ENCODE data around the gene EXOC6B. TPM values are rescaled to one million over a fixed set of nuclear protein-coding genes. Genes with fewer than 3 reads are reported as not detected.
"Not testable (repeated sequence)": the region's sequence is repeated elsewhere in the genome, so short reads cannot be mapped to it uniquely, and the experiment has no call there.

Gene EXOC6B
- total RNA-seq, 1 donor from 2014 or later: 16.9 TPM

DNA sequence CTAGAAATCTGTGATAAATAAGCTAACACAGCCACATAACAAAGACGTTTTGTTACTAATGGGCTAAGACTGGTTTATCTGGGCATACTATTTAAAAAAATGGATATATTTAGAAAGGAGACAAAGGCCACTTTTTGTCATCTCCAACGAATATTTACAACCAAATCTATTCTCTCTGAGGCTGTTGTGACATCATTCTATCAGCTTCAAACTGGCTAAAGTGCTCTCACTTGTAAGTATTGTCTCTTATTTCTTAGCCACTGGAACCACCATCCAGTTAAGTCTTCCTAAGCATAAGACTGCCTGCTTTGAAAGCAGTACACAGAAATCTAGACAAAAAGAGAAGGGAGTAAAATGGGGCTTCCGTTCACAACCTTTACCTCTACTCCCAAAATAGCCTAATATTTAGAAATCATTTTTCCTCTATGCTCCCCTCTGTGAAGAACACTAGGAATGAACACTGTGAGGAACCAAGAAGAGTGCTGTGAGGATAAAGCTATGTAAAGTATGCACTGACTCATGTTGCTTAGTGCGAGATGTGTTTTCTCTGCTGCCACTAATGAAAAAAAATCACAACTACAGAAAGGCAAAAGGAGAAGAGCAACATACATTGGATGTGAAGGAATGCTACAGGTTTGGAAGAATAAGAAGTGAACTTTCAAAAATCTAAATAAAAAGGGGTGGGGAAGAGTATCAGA is 264.1 kb downstream of the EXOC6B start:
- intact Hi-C loops (cut with micrococcal nuclease): no loop called here

- intact Hi-C loops (cut with micrococcal nuclease): no loop called here
These were observed 269.9 kb downstream of the EXOC6B start for GRCh38 chr2:72555943-72556342.

GRCh38 chr2:72555363-72555762 is 270.5 kb downstream of the EXOC6B start:
- intact Hi-C loops (cut with micrococcal nuclease): not testable (repeated sequence)

DNA sequence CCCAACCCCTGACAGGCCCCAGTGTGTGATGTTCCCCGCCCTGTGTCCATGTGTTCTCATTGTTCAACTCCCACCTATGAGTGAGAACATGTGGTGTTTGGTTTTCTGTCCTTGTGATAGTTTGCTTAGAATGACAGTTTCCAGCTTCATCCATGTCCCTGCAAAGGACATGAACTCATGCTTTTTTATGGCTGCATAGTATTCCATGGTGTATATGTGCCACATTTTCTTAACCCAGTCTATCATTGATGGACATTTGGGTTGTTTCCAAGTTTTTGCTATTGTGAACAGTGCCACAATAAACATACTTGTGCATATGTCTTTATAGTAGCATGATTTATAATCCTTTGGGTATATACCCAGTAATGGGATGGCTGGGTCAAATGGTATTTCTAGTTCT is 270.9 kb downstream of the EXOC6B start:
- intact Hi-C loops (cut with micrococcal nuclease): not testable (repeated sequence)

- intact Hi-C loops (cut with micrococcal nuclease): no loop called here
These were observed 271.5 kb downstream of the EXOC6B start for GRCh38 chr2:72554381-72554780.

DNA sequence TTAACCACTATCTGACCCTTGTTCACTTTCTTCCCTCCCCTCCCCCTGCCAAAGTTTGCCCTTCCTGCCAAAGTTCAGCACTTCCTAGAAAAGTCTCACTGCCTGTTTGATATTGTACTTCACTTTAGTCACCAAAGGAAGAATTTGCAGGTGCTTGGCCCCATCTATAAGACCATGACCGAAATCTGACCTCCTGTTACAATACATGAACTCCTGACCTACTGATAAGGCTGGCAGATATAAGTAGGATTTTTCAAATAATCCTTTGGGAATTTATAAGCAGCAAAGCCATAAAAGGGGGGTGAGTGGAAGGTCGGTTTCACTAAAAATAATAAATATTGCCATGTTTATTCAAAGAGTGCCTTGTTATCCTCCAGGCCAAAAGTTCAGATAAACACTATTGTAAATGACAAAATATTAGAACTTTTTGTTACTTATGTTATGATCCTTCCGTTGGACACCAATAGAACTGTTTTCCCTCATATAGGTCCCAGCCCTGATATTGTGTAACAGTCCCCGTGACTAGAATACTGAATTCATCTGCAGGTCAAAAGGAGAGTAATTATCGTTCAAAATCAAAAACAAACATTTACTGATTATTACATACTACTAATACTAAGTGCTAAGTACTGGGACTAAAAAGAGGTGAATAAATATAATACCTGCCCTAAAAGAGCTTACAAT is 277.6 kb downstream of the EXOC6B start:
- intact Hi-C loops (cut with micrococcal nuclease): no loop called here

- intact Hi-C loops (cut with micrococcal nuclease): no loop called here
These were observed 280.0 kb downstream of the EXOC6B start for GRCh38 chr2:72545790-72546189.

GRCh38 chr2:72544554-72544953 is 281.3 kb downstream of the EXOC6B start:
- intact Hi-C loops (cut with micrococcal nuclease): no loop called here

DNA sequence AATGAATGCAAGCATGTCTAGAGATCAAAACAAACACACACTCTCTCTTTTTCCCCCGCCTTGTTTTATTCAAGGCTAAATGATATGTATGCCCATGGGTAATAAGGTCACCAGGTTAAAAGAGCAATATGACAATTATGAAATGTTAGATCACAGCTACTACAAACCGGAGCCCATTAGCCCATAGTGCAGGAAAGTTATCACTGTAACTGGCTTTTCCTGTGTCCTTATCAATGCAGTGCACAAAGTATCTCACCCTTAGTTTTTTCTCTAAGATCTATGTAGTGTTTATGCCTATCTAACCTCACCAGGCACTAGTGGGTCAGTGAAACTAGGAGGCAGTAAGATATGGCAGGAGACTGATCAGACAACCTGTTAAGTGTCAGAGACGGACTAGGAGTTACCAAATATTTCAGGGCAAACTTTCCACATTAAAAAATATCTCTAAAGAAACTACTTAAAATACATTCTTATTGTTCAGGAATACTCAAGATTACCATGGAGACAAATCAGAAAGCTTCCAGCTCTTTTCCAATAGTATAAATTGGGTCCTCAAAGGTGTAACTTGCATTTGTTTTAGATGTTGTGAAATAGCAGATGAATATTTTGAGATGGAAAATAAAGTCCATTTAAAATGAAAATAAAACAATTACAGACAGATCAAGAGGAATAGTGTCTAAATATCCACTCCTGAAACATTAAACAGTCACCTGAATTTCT is 282.2 kb downstream of the EXOC6B start:
- intact Hi-C loops (cut with micrococcal nuclease): no loop called here

DNA sequence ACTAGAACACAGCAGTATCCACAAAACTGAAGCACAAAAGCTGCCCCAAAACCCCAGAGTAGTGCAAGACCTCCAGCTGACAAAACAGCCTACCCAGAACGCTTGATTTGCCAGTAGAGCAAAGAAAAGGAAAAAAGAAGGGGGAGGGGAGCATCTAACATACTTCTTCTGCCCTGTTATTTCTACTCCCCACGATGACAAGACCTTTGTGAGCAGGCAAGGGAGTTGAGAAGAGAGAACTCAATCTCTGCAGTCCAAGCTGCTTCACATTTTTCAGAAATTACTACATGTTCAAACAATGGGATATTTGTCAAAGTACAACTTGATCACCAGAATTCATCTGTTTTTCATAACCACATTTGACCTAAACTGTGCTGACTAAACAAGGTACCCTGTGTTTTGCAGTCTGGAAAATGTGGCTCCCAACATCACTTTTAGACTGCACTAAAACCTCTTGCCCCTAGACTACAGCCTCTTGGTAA is 286.7 kb downstream of the EXOC6B start:
- intact Hi-C loops (cut with micrococcal nuclease): no loop called here

- intact Hi-C loops (cut with micrococcal nuclease): no loop called here
These were observed 287.3 kb downstream of the EXOC6B start for GRCh38 chr2:72538486-72538885.

GRCh38 chr2:72535586-72535985 is 290.2 kb downstream of the EXOC6B start:
- intact Hi-C loops (cut with micrococcal nuclease): not testable (repeated sequence)

DNA sequence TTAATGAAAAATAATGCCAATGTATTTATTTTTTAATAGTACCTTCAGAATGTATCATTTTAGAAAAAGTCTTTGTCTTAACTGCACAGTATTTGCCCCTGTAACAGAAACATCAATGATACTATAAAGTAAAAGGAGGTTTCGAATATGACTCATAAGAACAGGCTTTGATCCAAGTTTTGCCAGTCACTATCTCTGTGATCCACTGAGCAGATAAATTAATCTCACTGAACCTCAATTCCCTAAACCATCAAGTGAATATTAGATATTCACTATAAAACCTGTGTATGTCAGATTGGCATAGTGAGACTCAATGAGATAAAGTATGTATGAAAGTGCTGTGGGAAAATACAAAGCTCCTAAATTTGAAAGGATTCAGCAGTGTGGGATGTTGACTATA is 292.1 kb downstream of the EXOC6B start:
- intact Hi-C loops (cut with micrococcal nuclease): no loop called here

DNA sequence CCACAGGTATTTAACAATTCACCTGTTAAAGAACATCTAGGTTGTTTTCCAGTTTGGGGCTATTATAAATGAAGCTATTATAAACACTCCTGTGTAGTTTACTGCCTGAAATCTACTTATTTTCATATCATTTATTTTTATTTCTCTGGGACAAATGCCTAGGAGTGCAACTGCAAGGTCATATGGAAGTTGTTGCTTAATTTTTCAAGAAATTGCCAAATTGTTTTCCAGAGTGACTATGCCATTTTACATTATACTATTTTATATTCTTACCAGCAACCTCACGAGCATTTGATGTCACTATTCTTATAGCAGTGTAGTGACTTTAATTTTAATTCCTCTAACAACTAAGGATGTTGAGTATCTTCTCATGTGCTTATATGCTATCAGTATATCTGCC is 298.4 kb downstream of the EXOC6B start:
- intact Hi-C loops (cut with micrococcal nuclease): no loop called here

DNA sequence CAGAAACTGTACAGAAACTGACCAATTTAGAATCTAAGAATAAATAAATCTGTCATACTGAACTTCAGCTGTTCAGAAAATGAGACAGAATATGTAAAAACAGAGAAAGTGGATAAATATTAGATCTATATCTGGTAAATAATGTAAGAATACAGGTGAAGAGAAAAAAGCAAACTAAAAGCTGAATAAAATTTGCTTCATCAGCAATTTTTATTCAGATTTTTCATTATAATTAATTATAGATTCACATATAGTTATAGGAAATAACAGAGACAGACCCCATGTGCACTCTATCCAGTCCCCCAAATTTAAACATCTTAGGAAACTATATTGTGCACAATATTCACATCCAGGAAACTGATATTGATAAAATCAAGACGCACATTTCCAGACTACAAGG is 299.2 kb downstream of the EXOC6B start:
- intact Hi-C loops (cut with micrococcal nuclease): no loop called here

GRCh38 chr2:72524071-72524470 is 301.8 kb downstream of the EXOC6B start:
- intact Hi-C loops (cut with micrococcal nuclease): no loop called here

- intact Hi-C loops (cut with micrococcal nuclease): no loop called here
These were observed 310.1 kb downstream of the EXOC6B start for GRCh38 chr2:72515696-72516095.

DNA sequence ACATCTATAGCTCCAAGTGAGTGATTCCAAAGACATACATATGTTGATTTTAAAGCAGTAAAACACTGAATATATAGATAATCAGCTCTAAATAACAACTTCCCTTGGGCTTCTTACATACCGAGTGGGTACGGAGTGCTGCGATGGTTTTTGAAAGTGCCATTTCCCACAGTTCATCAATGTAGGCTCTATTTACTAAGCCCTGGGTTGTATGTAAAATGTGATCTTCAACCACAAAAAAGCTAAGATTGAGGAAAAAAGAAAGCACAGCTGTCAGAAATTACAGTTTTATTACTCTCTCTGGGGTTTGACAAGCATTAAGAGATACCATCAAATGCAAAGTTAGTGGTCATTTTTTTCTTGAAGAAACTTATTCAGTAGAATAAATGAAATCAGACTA is 312.8 kb downstream of the EXOC6B start:
- intact Hi-C loops (cut with micrococcal nuclease): no loop called here

DNA sequence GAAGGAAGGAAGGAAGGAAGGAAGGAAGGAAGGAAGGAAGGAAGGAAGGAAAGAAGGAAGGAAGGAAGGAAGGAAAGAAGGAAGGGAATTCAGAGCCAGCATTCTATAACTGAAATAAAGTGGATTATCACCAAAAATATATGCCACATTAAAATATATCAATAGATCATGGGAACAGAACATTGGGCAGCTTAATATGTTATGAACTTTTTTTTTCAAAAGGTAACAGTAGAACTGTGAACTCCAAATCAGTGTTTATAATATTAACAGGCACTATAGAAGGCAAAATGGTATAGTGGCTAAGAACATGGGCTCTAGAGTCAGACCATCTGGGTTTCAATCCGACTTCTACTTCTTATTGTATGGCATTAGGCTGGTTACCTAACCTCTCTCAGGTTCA is 313.5 kb downstream of the EXOC6B start:
- intact Hi-C loops (cut with micrococcal nuclease): no loop called here

DNA sequence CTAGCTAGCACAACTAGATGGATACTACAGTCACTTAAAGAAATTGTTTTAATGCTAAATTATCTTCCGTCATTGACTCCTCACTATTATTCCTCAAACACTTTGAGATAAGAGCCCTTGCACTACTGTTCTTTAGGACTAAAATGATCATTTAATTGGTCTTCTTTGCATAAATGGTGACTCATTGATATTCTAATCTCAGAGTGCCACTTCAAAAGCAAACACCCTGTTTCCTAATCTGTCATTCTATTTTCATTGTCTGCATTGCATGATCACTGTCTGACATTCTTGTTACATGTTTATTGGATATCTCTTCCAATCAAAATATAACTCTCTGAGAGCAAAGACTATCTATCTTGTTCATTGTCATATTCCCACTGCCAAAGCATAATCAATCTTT is 313.9 kb downstream of the EXOC6B start:
- intact Hi-C loops (cut with micrococcal nuclease): no loop called here

- intact Hi-C loops (cut with micrococcal nuclease): no loop called here
These were observed 328.1 kb downstream of the EXOC6B start for GRCh38 chr2:72497763-72498162.

DNA sequence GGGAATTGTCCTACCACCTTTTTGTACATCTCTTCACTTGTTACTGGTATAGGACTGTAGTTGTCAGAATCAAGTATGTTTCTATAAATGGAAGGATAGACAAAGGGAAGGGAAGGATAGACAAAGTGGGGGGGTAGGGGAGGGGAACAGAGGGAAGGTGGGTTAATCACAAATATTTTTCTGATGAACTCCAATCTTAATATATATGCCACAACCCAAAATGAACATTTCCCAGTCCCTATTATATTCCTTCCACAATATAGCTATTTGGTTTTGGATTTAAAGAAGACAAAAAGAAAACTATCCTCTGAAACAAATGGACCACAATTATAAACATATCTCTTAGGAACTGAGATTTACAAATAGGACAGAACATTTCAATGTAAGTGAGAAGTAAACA is 329.4 kb downstream of the EXOC6B start:
- intact Hi-C loops (cut with micrococcal nuclease): no loop called here
